Measurements from ENCODE around the gene BRPF3.
A peak's percentile ranks its signal among the peaks of the same experiment; 100 is the strongest.

GRCh38 chr6:36217188-36217587, 20.6 kb downstream of the BRPF3 start:
- TF ChIP-seq CTCF (IDR thresholded peaks at IDR 0.05 in 2 of 3, conservative IDR thresholded peaks at IDR 0.05 in 1 of 3; ENCODE audit: insufficient read depth in 2 of 3, low read depth in 1 of 3, low read length in 3 of 3): no peak
- no peak for TF ChIP-seq PKNOX1 (IDR thresholded peaks at IDR 0.05)
- TF ChIP-seq SP2 (IDR thresholded peaks at IDR 0.05; ENCODE audit: extremely low read depth, low read depth, low read length, poor library complexity, severe bottlenecking): no peak
- TF ChIP-seq NCOR1 (IDR thresholded peaks at IDR 0.05): peak; percentile 41; the same call in 1 of the 2 replicates
- no peak for TF ChIP-seq RFX5 (IDR thresholded peaks at IDR 0.05; ENCODE audit: low read depth, low read length)
